Panc1 (cell line): Measurements from ENCODE around the gene ATAD5. TPM values are rescaled to one million over a fixed set of nuclear protein-coding genes. Genes with fewer than 3 reads are reported as not detected.

ENCODE experiments used
- ATAC-seq: fragments of 200-7000 bp; cut with Tn5 transposase; 2 replicates; pipeline ENCODE4 v1.9.1; 2020; ENCODE audit warnings: mild to moderate bottlenecking, moderate library complexity
- BruUV-seq: library from RNA; stranded (reverse); fragments of 400-500 nt; replicated peaks from 2 replicates; lab custom pipeline; 2021; lab: Mats Ljungman, UMichigan
- CTCF ChIA-PET: fragments of 300-600 bp; sonication (Branson Sonifier 250); formaldehyde crosslinking; loops from one replicate; lab custom pipeline; 2022; ENCODE audit warnings: antibody characterized with exemption; lab: Charles Lee
- POLR2A ChIA-PET: fragments of 300-600 bp; sonication (Branson Sonifier 250); formaldehyde crosslinking; loops from one replicate; lab custom pipeline; 2022; ENCODE audit warnings: antibody characterized with exemption; lab: Charles Lee
- DNase-seq: peaks from one replicate; pipeline ENCODE4 v3.0.0-alpha.2; 2010; ENCODE audit warnings: low read depth, low spot score
- H3K27ac ChIP-seq: 2 replicates; pipeline ENCODE4 v1.5.1; 2011; ENCODE audit warnings: mild to moderate bottlenecking, low read length, inconsistent platforms
- H3K27me3 ChIP-seq: fragments of 200-500 bp; sonication (Bioruptor generic); 2 replicates; pipeline ENCODE4 v1.6.0; 2014; ENCODE audit warnings: low read length, inconsistent platforms; ENCODE audit not compliant: control insufficient read depth, insufficient read depth
- H3K36me3 ChIP-seq: fragments of 200-500 bp; sonication (Bioruptor generic); 2 replicates; pipeline ENCODE4 v1.5.1; 2014; ENCODE audit warnings: inconsistent platforms, mild to moderate bottlenecking, low read length, moderate library complexity; ENCODE audit not compliant: control insufficient read depth, insufficient read depth
- H3K4me1 ChIP-seq: 2 replicates; pipeline ENCODE4 v1.5.1; 2011; ENCODE audit warnings: inconsistent platforms, mild to moderate bottlenecking, low read length, moderate library complexity; ENCODE audit not compliant: control insufficient read depth, insufficient read depth
- H3K4me3 ChIP-seq, 2 experiments: 2 replicates each; pipeline ENCODE4 v1.5.1; 2011 to 2012; ENCODE audit warnings: low read depth in 2 of 2, low read length in 2 of 2, mild to moderate bottlenecking in 2 of 2, inconsistent platforms in 1 of 2, moderate library complexity in 1 of 2
- H3K9me3 ChIP-seq: fragments of 200-500 bp; sonication (Bioruptor generic); 2 replicates; pipeline ENCODE4 v1.5.1; 2014; ENCODE audit warnings: low read depth, mild to moderate bottlenecking, inconsistent platforms, low read length, moderate library complexity; ENCODE audit not compliant: control insufficient read depth, insufficient read depth
- POLR2AphosphoS5 ChIP-seq: IDR thresholded peaks from 2 replicates; pipeline ENCODE4 v1.6.1; 2012; ENCODE audit warnings: mild to moderate bottlenecking, low read depth, low read length, moderate library complexity
- SIN3A ChIP-seq: IDR thresholded peaks from 2 replicates; pipeline ENCODE4 v1.6.1; 2012; ENCODE audit warnings: low read depth, mild to moderate bottlenecking, low read length, moderate library complexity, borderline replicate concordance; ENCODE audit not compliant: insufficient read depth
- TCF7L2 ChIP-seq: IDR thresholded peaks from 2 replicates; pipeline ENCODE4 v1.6.1; 2011; ENCODE audit warnings: mild to moderate bottlenecking, low read depth, low read length, inconsistent platforms
- in situ Hi-C: cut with HindIII; loops from 2 replicates; pipeline ENCODE4 v1.10.0; 2016; ENCODE audit warnings: low sequenced_read_pairs, low pct_unique_long_range_greater_than_20kb
- intact Hi-C: fragments of 100-400 bp; cut with micrococcal nuclease; formaldehyde crosslinking; loops from one replicate; pipeline ENCODE4 v1.10.0; 2022; ENCODE audit not compliant: unreplicated experiment
- total RNA-seq: library from RNA; stranded (reverse); gene quantifications from one replicate; pipeline ENCODE4 v1.2.1, GENCODE V29; 2021; ENCODE audit not compliant: unreplicated experiment
- TF ChIP-seq, protein P1 (sequence below), 2 experiments: IDR thresholded peaks; 2 replicates each; pipeline ENCODE4 v1.6.1; 2011 to 2012; ENCODE audit warnings: low read depth in 2 of 2, control low read depth in 1 of 2, low read length in 1 of 2, mild to moderate bottlenecking in 1 of 2, moderate library complexity in 1 of 2; ENCODE audit not compliant: insufficient read depth in 1 of 2
- TF ChIP-seq, protein P2 (sequence below): fragments of 450-650 bp; IDR thresholded peaks from 2 replicates; pipeline ENCODE4 v1.5.1; 2017; ENCODE audit warnings: mild to moderate bottlenecking

Gene ATAD5
- total RNA-seq, 1 experiment from 2014 or later, result 11.5 TPM

DNA sequence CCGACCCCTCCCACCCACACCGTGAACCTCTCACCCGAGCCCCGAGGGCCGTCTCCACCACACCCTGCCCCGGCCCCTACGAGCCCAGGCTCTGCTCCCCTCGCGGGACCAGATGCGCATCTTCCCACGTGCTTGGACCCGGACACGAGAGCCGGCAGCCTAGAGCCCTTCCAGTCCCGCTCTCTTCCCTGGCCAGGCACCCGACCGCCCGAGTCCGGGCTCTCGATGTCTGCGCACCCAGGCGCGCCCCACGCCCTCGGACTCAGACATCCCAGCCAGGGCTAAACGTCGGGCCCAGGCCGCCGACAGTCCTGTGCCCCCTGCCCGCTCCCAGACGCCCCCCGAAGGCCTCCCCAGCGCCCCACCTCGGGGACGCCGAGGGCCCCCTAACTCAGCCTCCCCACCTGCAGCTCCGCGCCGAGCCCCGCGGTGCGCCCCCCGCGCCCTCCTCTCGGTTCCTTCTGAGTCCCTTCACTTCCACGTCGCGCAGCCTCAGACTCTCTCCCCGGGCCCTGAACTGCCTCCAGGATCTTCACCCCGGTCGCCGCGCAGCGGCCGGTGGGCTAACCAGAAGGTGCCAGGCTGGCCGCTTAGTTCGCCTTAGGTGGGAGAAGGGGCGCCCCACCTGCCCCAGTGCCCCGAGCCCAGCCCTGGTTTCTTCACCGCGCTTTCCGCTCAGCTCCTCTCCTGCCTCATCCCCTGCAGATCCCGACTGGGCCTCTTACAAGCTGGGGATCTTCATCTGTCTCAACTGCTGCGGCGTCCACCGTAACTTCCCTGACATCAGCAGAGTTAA lies 90.7 kb downstream of the ATAD5 start:
- no TSS peak for BruUV-seq
- ATAC-seq (peak; percentile 59), DNase-seq (no peak)
- intact Hi-C loops, result no loop called here
- peaks cover 5% of the 10 kb centered on the region; the same call in 1 of the 2 replicates for H3K4me1 ChIP-seq
- TF ChIP-seq TCF7L2 (no peak), POLR2AphosphoS5 (no peak), SIN3A (no peak)
- TF ChIP-seq, protein P1, sequence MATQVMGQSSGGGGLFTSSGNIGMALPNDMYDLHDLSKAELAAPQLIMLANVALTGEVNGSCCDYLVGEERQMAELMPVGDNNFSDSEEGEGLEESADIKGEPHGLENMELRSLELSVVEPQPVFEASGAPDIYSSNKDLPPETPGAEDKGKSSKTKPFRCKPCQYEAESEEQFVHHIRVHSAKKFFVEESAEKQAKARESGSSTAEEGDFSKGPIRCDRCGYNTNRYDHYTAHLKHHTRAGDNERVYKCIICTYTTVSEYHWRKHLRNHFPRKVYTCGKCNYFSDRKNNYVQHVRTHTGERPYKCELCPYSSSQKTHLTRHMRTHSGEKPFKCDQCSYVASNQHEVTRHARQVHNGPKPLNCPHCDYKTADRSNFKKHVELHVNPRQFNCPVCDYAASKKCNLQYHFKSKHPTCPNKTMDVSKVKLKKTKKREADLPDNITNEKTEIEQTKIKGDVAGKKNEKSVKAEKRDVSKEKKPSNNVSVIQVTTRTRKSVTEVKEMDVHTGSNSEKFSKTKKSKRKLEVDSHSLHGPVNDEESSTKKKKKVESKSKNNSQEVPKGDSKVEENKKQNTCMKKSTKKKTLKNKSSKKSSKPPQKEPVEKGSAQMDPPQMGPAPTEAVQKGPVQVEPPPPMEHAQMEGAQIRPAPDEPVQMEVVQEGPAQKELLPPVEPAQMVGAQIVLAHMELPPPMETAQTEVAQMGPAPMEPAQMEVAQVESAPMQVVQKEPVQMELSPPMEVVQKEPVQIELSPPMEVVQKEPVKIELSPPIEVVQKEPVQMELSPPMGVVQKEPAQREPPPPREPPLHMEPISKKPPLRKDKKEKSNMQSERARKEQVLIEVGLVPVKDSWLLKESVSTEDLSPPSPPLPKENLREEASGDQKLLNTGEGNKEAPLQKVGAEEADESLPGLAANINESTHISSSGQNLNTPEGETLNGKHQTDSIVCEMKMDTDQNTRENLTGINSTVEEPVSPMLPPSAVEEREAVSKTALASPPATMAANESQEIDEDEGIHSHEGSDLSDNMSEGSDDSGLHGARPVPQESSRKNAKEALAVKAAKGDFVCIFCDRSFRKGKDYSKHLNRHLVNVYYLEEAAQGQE (IDR thresholded peaks at IDR 0.05; ENCODE audit: insufficient read depth in 1 of 2, low read depth in 2 of 2, low read length in 1 of 2), result no peak
- TF ChIP-seq, protein P2, sequence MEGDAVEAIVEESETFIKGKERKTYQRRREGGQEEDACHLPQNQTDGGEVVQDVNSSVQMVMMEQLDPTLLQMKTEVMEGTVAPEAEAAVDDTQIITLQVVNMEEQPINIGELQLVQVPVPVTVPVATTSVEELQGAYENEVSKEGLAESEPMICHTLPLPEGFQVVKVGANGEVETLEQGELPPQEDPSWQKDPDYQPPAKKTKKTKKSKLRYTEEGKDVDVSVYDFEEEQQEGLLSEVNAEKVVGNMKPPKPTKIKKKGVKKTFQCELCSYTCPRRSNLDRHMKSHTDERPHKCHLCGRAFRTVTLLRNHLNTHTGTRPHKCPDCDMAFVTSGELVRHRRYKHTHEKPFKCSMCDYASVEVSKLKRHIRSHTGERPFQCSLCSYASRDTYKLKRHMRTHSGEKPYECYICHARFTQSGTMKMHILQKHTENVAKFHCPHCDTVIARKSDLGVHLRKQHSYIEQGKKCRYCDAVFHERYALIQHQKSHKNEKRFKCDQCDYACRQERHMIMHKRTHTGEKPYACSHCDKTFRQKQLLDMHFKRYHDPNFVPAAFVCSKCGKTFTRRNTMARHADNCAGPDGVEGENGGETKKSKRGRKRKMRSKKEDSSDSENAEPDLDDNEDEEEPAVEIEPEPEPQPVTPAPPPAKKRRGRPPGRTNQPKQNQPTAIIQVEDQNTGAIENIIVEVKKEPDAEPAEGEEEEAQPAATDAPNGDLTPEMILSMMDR, result no peak
- ChIA-PET POLR2A (interaction anchor here (0.6 to 1.0 kb wide), 2 partner anchors 10 to 393 kb away, joined by 3 to 6 read pairs; no protein-coding TSS in a partner anchor), CTCF (interaction anchor here (0.6 kb wide), 1 partner anchor 288 kb away, joined by 3 read pairs; no protein-coding TSS in a partner anchor)
- peaks cover 9% of the 10 kb centered on the region for H3K27me3 ChIP-seq
- no peaks in the 10 kb centered on the region for H3K36me3 ChIP-seq
- peak overlapping the region; percentile 43 to 53 for H3K4me3 ChIP-seq
- H3K9me3 ChIP-seq, result no peaks in the 10 kb centered on the region
- in situ Hi-C loops, result no loop called here
- no peak overlapping the region for H3K27ac ChIP-seq

DNA sequence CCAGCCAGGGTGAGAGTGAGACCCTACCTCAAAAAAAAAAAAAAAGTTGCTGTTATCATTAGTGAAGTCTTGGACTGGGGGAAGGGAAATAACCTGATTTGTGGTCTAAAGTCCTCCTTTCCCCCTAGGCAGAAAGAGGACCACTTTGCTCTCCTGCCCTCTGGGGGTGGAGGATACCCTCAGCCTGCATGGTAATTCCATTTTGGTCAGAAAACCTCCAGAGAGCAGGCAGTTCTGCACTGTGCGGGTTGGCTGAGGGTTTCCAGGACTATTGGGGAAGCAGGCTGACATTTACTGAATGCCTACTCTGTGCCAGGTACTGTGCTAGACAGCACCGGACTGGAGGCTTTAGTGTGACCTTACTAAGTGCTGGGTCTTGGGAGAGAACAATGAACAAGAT lies 92.6 kb downstream of the ATAD5 start:
- intact Hi-C loops, result no loop called here
- CTCF ChIA-PET, result interaction anchor here (0.7 kb wide), 1 partner anchor 45 kb away, joined by 4 read pairs; no protein-coding TSS in a partner anchor
- TF ChIP-seq, protein P2, result no peak
- TF ChIP-seq SIN3A, result no peak
- no peak for TF ChIP-seq POLR2AphosphoS5
- TF ChIP-seq TCF7L2, result no peak
- TF ChIP-seq, protein P1 (IDR thresholded peaks at IDR 0.05; ENCODE audit: insufficient read depth in 1 of 2, low read depth in 2 of 2, low read length in 1 of 2), result no peak
- H3K27ac ChIP-seq, result no peak overlapping the region
- in situ Hi-C loops, result no loop called here
- H3K4me3 ChIP-seq, result no peak overlapping the region
- H3K9me3 ChIP-seq, result no peaks in the 10 kb centered on the region
- H3K36me3 ChIP-seq, result no peaks in the 10 kb centered on the region
- POLR2A ChIA-PET, result no interaction called here
- peaks cover 9% of the 10 kb centered on the region for H3K27me3 ChIP-seq
- ATAC-seq (peak; percentile 5; the same call in 1 of the 2 replicates), DNase-seq (no peak)
- peaks cover 5% of the 10 kb centered on the region; the same call in 1 of the 2 replicates for H3K4me1 ChIP-seq
- no TSS peak for BruUV-seq
